ENCODE measurements around the gene PAXIP1.
A peak's percentile ranks its signal among the peaks of the same experiment; 100 is the strongest.

The PAXIP1 gene

DNA sequence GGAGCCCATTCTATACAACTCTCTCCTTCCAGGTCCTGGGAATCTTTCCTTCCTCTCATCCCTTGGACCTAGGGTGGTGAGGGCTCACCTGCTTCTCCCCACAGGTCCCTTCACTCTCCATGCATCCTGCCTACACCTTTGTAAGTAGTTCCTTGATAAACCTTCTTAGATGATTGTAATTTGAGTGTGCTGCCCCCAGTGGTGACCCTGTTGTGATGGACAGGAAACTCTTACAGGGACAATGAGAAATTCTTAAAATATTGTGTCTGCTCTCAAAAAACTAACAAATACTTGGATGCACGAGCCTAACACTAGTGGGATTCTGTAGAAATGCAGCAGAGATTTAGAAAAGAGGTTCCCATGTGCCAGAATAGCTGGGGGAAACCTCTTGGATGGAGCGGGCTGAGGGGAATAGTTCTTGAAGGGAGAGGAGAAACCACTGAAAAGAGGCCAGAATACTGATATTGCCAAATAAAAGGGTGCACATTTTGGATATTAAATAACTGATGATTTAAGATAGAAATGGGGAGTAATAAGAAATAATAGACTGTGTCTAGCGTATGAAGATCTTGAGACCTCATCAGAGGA is 6.7 kb upstream of the PAXIP1 start:
- Histone ChIP-seq H4K12ac (ENCODE audit: low read depth, low read length) (no peak overlapping the region), H3K9ac (ENCODE audit: low read length) (no peak overlapping the region)

DNA sequence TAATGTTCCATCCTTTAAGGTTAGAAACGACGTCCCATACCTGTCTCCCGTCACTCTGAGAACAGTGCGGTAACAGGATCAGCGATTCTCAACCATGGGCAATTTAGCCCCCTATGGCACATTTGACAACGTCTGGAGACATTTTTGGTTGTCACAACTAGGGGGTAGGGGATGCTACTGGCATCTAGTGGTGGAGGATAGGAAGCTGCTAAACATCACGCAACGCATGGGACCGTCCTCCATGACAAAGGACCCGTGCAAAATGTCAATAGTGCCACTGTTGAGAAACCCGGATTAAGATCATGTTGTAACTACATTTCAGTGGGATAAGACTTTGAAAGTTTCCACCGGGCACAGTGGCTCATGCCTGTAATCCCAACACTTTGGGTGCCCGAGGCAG is 5.0 kb upstream of the PAXIP1 start:
- Histone ChIP-seq H2BK12ac (ENCODE audit: low read length) (no peak overlapping the region), H3K79me2 (ENCODE audit: control insufficient read depth, insufficient read depth, low read length, poor library complexity) (peaks cover 7% of the 10 kb centered on the region), H3K9me3 (ENCODE audit: insufficient read depth, low read depth, low read length) (peaks cover 2% of the 10 kb centered on the region), H3K4me2 (ENCODE audit: low read length) (no peak overlapping the region), H3K27me3 (ENCODE audit: insufficient read depth, low read length) (no peaks in the 10 kb centered on the region), H4K8ac (ENCODE audit: low read depth, low read length) (no peak overlapping the region), H3K14ac (ENCODE audit: low read length) (no peak overlapping the region), H3K79me1 (ENCODE audit: low read length) (peaks cover 7% of the 10 kb centered on the region), H3K27ac (ENCODE audit: low read depth, low read length) (no peak overlapping the region), H3K18ac (ENCODE audit: low read length) (no peak overlapping the region), H2AK5ac (ENCODE audit: low read length) (no peak overlapping the region), H2BK5ac (ENCODE audit: low read depth, low read length, poor library complexity) (no peak overlapping the region), H3K23ac (ENCODE audit: low read length) (no peak overlapping the region), H3K9ac (ENCODE audit: low read length) (no peak overlapping the region), H3K4me3 (ENCODE audit: low read depth, low read length) (no peak overlapping the region), H2BK120ac (ENCODE audit: insufficient read depth, low read length, poor library complexity) (no peak overlapping the region), H4K91ac (ENCODE audit: low read depth, low read length) (no peak overlapping the region), H4K12ac (ENCODE audit: low read depth, low read length) (no peak overlapping the region), H3K36me3 (ENCODE audit: control insufficient read depth in 1 of 2, insufficient read depth in 2 of 2, low read length in 2 of 2) (no peaks in the 10 kb centered on the region), H3K4ac (ENCODE audit: low read depth, low read length) (no peak overlapping the region), H2AFZ (ENCODE audit: insufficient read depth, low read length, poor library complexity) (no peak overlapping the region), H3K4me1 (ENCODE audit: control insufficient read depth in 1 of 2, insufficient read depth in 2 of 2, low read length in 2 of 2) (peaks cover 0 to 3% of the 10 kb centered on the region in 2 experiments)
- DNase-seq: peak; percentile 20 to 59
- WGBS (ENCODE audit: extremely low coverage, insufficient coverage, insufficient read length): no CpG with 5 or more reads among the region's 13 CpGs

More for the DNA sequence above, 6.7 kb upstream of the PAXIP1 start:
- Histone ChIP-seq H3K79me2 (ENCODE audit: control insufficient read depth, insufficient read depth, low read length, poor library complexity) (no peaks in the 10 kb centered on the region), H4K8ac (ENCODE audit: low read depth, low read length) (no peak overlapping the region), H2AFZ (ENCODE audit: insufficient read depth, low read length, poor library complexity) (no peak overlapping the region), H3K4me3 (ENCODE audit: low read depth, low read length) (no peak overlapping the region), H3K27me3 (ENCODE audit: insufficient read depth, low read length) (no peaks in the 10 kb centered on the region), H3K18ac (ENCODE audit: low read length) (no peak overlapping the region), H3K9me3 (ENCODE audit: insufficient read depth, low read depth, low read length) (peaks cover 2% of the 10 kb centered on the region), H3K79me1 (ENCODE audit: low read length) (no peaks in the 10 kb centered on the region), H3K4ac (ENCODE audit: low read depth, low read length) (no peak overlapping the region), H2AK5ac (ENCODE audit: low read length) (no peak overlapping the region), H2BK12ac (ENCODE audit: low read length) (no peak overlapping the region), H3K4me1 (ENCODE audit: control insufficient read depth in 1 of 2, insufficient read depth in 2 of 2, low read length in 2 of 2) (no peaks in the 10 kb centered on the region), H4K91ac (ENCODE audit: low read depth, low read length) (no peak overlapping the region), H3K36me3 (ENCODE audit: control insufficient read depth in 1 of 2, insufficient read depth in 2 of 2, low read length in 2 of 2) (no peaks in the 10 kb centered on the region), H3K27ac (ENCODE audit: low read depth, low read length) (no peak overlapping the region), H3K23ac (ENCODE audit: low read length) (no peak overlapping the region), H3K14ac (ENCODE audit: low read length) (no peak overlapping the region), H3K4me2 (ENCODE audit: low read length) (no peak overlapping the region), H2BK120ac (ENCODE audit: insufficient read depth, low read length, poor library complexity) (no peak overlapping the region), H2BK5ac (ENCODE audit: low read depth, low read length, poor library complexity) (no peak overlapping the region)
- DNase-seq: peak in 1 of 2 donors; percentile 48
- WGBS (ENCODE audit: extremely low coverage, insufficient coverage, insufficient read length): no CpG with 5 or more reads among the region's 3 CpGs

DNA sequence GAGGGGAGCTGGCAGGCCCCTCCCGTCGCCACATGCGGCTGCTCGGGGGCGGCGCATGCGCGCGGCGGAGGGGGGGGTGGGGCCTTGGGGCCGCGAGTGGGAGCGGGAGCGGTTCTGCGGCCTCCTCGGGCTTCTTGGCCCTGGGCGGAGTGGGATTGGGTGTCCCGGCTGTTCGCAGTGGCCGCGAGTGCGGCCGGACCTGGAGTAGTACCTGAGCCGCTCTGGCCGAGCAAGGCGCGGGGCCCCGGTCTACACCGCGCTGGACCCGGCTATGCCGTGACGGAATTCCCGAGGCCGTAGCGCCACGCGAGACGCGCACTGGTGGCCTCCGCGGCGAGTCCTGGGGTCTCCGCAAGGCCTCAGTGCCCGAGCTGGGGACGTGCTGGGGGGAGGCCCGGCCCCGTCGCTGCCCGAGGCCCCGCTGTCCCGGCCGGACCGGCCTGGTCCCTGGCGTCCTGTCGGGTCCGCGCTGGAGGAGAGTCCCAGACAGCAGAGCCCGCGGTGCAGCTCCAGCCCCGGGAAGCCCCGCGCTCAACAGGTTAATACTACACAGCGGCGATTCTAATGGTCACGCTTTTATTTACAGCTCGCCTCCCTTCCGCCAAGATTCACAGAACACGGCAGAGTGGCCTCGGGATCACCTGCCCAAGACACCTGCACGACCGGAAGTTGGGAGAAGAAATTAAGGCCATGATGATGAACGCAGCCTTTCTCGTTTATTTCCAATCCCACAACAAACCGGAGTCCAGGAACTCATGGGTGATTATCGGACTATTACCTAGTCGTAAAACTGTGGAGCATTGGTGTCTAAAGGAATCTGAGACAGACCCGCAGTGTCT is 671 bp upstream of the PAXIP1 start:
- Histone ChIP-seq H3K79me2 (ENCODE audit: control insufficient read depth, insufficient read depth, low read length, poor library complexity) (peaks cover 15% of the 10 kb centered on the region), H2BK5ac (ENCODE audit: low read depth, low read length, poor library complexity) (peak overlapping the region; percentile 100), H2BK12ac (ENCODE audit: low read length) (no peak overlapping the region), H3K4me1 (ENCODE audit: control insufficient read depth in 1 of 2, insufficient read depth in 2 of 2, low read length in 2 of 2) (peaks cover 0 to 3% of the 10 kb centered on the region in 2 experiments), H2AFZ (ENCODE audit: insufficient read depth, low read length, poor library complexity) (peak overlapping the region; percentile 100), H3K4me3 (ENCODE audit: low read depth, low read length) (peak overlapping the region; percentile 96), H4K91ac (ENCODE audit: low read depth, low read length) (peak overlapping the region; percentile 100), H3K79me1 (ENCODE audit: low read length) (peaks cover 9% of the 10 kb centered on the region), H4K8ac (ENCODE audit: low read depth, low read length) (peak overlapping the region; percentile 98), H3K18ac (ENCODE audit: low read length) (peak overlapping the region; percentile 99), H3K4ac (ENCODE audit: low read depth, low read length) (peak overlapping the region; percentile 97), H3K9me3 (ENCODE audit: insufficient read depth, low read depth, low read length) (peaks cover 4% of the 10 kb centered on the region), H3K9ac (ENCODE audit: low read length) (peak overlapping the region; percentile 92), H3K36me3 (ENCODE audit: control insufficient read depth in 1 of 2, insufficient read depth in 2 of 2, low read length in 2 of 2) (peaks cover 0 to 6% of the 10 kb centered on the region in 2 experiments), H3K27me3 (ENCODE audit: insufficient read depth, low read length) (no peaks in the 10 kb centered on the region), H3K4me2 (ENCODE audit: low read length) (peak overlapping the region; percentile 91), H3K23ac (ENCODE audit: low read length) (no peak overlapping the region), H2AK5ac (ENCODE audit: low read length) (peak overlapping the region; percentile 81), H3K14ac (ENCODE audit: low read length) (peak overlapping the region; percentile 99), H2BK120ac (ENCODE audit: insufficient read depth, low read length, poor library complexity) (peak overlapping the region; percentile 100), H4K12ac (ENCODE audit: low read depth, low read length) (peak overlapping the region; percentile 94), H3K27ac (ENCODE audit: low read depth, low read length) (peak overlapping the region; percentile 96)
- no CpG with 5 or more reads among the region's 78 CpGs for WGBS (ENCODE audit: extremely low coverage, insufficient coverage, insufficient read length)
- DNase-seq: peak; percentile 73 to 79

DNA sequence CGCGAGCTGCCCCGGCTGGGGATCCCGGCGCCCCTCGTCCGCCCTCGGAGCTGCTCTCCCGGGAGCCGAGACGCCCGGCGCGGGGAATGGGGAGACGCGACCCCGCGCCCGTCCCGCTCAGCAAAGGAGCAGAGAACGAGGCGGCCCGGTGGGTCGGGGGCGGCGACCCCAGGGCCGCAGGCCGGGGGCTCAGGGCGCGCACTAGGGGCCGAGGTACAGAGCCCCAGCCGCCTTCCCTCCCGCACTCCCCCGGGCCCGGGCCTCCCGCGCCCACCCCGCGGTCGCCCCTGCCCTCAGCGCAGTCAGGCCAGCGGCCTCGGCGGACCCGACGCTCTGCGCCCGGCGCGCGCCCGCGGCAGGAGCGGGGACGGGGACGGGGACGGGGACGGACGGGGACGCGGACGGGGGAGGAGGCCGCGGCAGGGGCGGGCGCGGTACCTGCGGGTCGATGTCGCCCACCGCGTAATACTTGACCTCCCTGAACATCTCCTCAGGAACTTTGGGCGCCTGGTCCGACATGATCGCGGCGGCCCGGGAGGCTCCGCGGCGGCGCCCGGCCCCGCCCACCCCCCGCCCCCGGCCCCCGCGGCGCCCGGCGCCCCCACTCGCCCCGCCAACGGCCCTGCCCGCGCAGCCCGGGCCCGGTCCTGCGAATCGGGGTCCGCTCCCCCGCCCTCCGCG is 373 bp downstream of the PAXIP1 start:
- peaks cover 3 to 11% of the 10 kb centered on the region in 2 experiments for H3K36me3 ChIP-seq (ENCODE audit: control insufficient read depth in 1 of 2, insufficient read depth in 2 of 2, low read length in 2 of 2)
- no CpG with 5 or more reads among the region's 104 CpGs for WGBS (ENCODE audit: extremely low coverage, insufficient coverage, insufficient read length)
- peak overlapping the region; percentile 49 for H2BK120ac ChIP-seq (ENCODE audit: insufficient read depth, low read length, poor library complexity)
- peak overlapping the region; percentile 64 for H4K12ac ChIP-seq (ENCODE audit: low read depth, low read length)
- H3K4me3 ChIP-seq (ENCODE audit: low read depth, low read length): peak overlapping the region; percentile 96
- no peak overlapping the region for H3K23ac ChIP-seq (ENCODE audit: low read length)
- peaks cover 2% of the 10 kb centered on the region for H3K9me3 ChIP-seq (ENCODE audit: insufficient read depth, low read depth, low read length)
- H3K79me1 ChIP-seq (ENCODE audit: low read length): peaks cover 9% of the 10 kb centered on the region
- no peak overlapping the region for H2AK5ac ChIP-seq (ENCODE audit: low read length)
- H4K91ac ChIP-seq (ENCODE audit: low read depth, low read length): peak overlapping the region; percentile 100
- DNase-seq: peak; percentile 25 to 54
- H3K27me3 ChIP-seq (ENCODE audit: insufficient read depth, low read length): no peaks in the 10 kb centered on the region
- H2BK5ac ChIP-seq (ENCODE audit: low read depth, low read length, poor library complexity): peak overlapping the region; percentile 57
- peak overlapping the region; percentile 93 for H3K4me2 ChIP-seq (ENCODE audit: low read length)
- peaks cover 0 to 3% of the 10 kb centered on the region in 2 experiments for H3K4me1 ChIP-seq (ENCODE audit: control insufficient read depth in 1 of 2, insufficient read depth in 2 of 2, low read length in 2 of 2)
- H3K79me2 ChIP-seq (ENCODE audit: control insufficient read depth, insufficient read depth, low read length, poor library complexity): peaks cover 15% of the 10 kb centered on the region
- peak overlapping the region; percentile 100 for H2AFZ ChIP-seq (ENCODE audit: insufficient read depth, low read length, poor library complexity)
- H3K9ac ChIP-seq (ENCODE audit: low read length): peak overlapping the region; percentile 83
- peak overlapping the region; percentile 60 for H3K4ac ChIP-seq (ENCODE audit: low read depth, low read length)
- H3K14ac ChIP-seq (ENCODE audit: low read length): peak overlapping the region; percentile 92
- H3K27ac ChIP-seq (ENCODE audit: low read depth, low read length): peak overlapping the region; percentile 41
- no peak overlapping the region for H2BK12ac ChIP-seq (ENCODE audit: low read length)
- peak overlapping the region; percentile 74 for H3K18ac ChIP-seq (ENCODE audit: low read length)
- H4K8ac ChIP-seq (ENCODE audit: low read depth, low read length): peak overlapping the region; percentile 80
